ENCODE data around the gene SERPINB4.
A peak's percentile ranks its signal among the peaks of the same experiment; 100 is the strongest.

SERPINB4 gene

DNA sequence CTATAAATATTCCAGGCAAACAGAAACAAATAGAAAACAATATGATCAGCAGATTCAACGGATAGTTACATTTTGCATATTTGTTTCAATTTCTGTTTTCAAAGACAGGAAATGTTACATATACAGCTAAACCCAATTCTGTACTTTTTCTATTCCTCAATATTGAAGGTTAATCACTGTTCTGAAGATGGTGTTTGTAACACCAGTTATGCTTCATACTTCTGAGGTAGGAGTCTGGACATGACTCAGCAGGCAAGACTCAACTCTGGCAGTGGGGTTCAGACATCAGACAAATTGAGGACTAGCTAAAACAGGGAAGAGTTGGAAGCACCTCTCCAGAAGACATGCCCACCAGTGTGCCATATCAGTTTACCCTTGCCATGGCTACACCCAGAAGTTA is 40.3 kb downstream of the SERPINB4 start:
- no peaks in the 10 kb centered on the region for H3K27me3 ChIP-seq (ENCODE audit: insufficient read depth, low read length)
- no peak overlapping the region for H3K9ac ChIP-seq (ENCODE audit: low read length)
- no peaks in the 10 kb centered on the region for H3K9me3 ChIP-seq (ENCODE audit: insufficient read depth, low read depth, low read length)
- no peak overlapping the region for H3K23ac ChIP-seq (ENCODE audit: low read length)
- no peak overlapping the region for H3K14ac ChIP-seq (ENCODE audit: low read length)
- H3K79me1 ChIP-seq (ENCODE audit: low read length): no peaks in the 10 kb centered on the region
- WGBS (ENCODE audit: extremely low coverage, insufficient coverage, insufficient read length): no CpG with 5 or more reads among the region's 1 CpG
- no peak overlapping the region for H2BK12ac ChIP-seq (ENCODE audit: low read length)
- no peak overlapping the region for H2BK5ac ChIP-seq (ENCODE audit: low read depth, low read length, poor library complexity)
- H2AK5ac ChIP-seq (ENCODE audit: low read length): no peak overlapping the region
- no peaks in the 10 kb centered on the region for H3K36me3 ChIP-seq (ENCODE audit: control insufficient read depth in 1 of 2, insufficient read depth in 2 of 2, low read length in 2 of 2)
- peak in 1 of 2 donors; percentile 34 for DNase-seq
- H3K4me1 ChIP-seq (ENCODE audit: control insufficient read depth in 1 of 2, insufficient read depth in 2 of 2, low read length in 2 of 2): peaks cover 0 to 2% of the 10 kb centered on the region in 2 experiments
- H3K79me2 ChIP-seq (ENCODE audit: control insufficient read depth, insufficient read depth, low read length, poor library complexity): no peaks in the 10 kb centered on the region
- H3K4me2 ChIP-seq (ENCODE audit: low read length): no peak overlapping the region
- H3K4me3 ChIP-seq (ENCODE audit: low read depth, low read length): no peak overlapping the region
- H3K4ac ChIP-seq (ENCODE audit: low read depth, low read length): no peak overlapping the region
- H2BK120ac ChIP-seq (ENCODE audit: insufficient read depth, low read length, poor library complexity): no peak overlapping the region
- H4K8ac ChIP-seq (ENCODE audit: low read depth, low read length): no peak overlapping the region
- no peak overlapping the region for H4K12ac ChIP-seq (ENCODE audit: low read depth, low read length)
- no peak overlapping the region for H2AFZ ChIP-seq (ENCODE audit: insufficient read depth, low read length, poor library complexity)
- no peak overlapping the region for H4K91ac ChIP-seq (ENCODE audit: low read depth, low read length)
- H3K27ac ChIP-seq (ENCODE audit: low read depth, low read length): no peak overlapping the region
- no peak overlapping the region for H3K18ac ChIP-seq (ENCODE audit: low read length)

DNA sequence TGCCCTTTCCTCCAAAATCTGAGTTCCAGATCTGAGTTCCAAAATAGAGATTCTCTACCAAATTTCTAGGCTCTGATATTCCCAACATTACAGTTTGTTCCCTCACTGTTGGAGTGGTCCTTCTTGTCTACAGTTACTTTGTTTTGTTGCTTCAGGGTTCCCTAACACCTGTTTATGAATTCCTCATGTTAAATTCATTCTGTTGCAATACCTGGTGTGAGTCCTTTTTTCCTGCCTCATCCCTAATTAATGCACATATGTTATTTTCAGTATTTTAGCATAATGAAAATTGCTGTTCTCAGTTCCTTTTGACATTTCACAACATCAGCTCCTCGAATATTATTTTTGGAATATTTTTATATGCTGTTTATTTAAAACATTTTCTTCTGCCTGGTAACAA is 40.7 kb downstream of the SERPINB4 start:
- H3K27me3 ChIP-seq (ENCODE audit: insufficient read depth, low read length): no peaks in the 10 kb centered on the region
- no peak overlapping the region for H3K14ac ChIP-seq (ENCODE audit: low read length)
- no peak overlapping the region for H3K4me2 ChIP-seq (ENCODE audit: low read length)
- no peak overlapping the region for H4K8ac ChIP-seq (ENCODE audit: low read depth, low read length)
- no peak overlapping the region for H3K4ac ChIP-seq (ENCODE audit: low read depth, low read length)
- H4K91ac ChIP-seq (ENCODE audit: low read depth, low read length): no peak overlapping the region
- WGBS (ENCODE audit: extremely low coverage, insufficient coverage, insufficient read length): no CpG with 5 or more reads among the region's 1 CpG
- H3K9ac ChIP-seq (ENCODE audit: low read length): no peak overlapping the region
- H2AK5ac ChIP-seq (ENCODE audit: low read length): no peak overlapping the region
- peaks cover 0 to 2% of the 10 kb centered on the region in 2 experiments for H3K4me1 ChIP-seq (ENCODE audit: control insufficient read depth in 1 of 2, insufficient read depth in 2 of 2, low read length in 2 of 2)
- no peaks in the 10 kb centered on the region for H3K79me2 ChIP-seq (ENCODE audit: control insufficient read depth, insufficient read depth, low read length, poor library complexity)
- no peak for DNase-seq
- H2BK5ac ChIP-seq (ENCODE audit: low read depth, low read length, poor library complexity): no peak overlapping the region
- H3K4me3 ChIP-seq (ENCODE audit: low read depth, low read length): no peak overlapping the region
- no peak overlapping the region for H4K12ac ChIP-seq (ENCODE audit: low read depth, low read length)
- H3K36me3 ChIP-seq (ENCODE audit: control insufficient read depth in 1 of 2, insufficient read depth in 2 of 2, low read length in 2 of 2): no peaks in the 10 kb centered on the region
- H3K79me1 ChIP-seq (ENCODE audit: low read length): no peaks in the 10 kb centered on the region
- H3K18ac ChIP-seq (ENCODE audit: low read length): no peak overlapping the region
- no peak overlapping the region for H3K23ac ChIP-seq (ENCODE audit: low read length)
- no peak overlapping the region for H2BK12ac ChIP-seq (ENCODE audit: low read length)
- H2BK120ac ChIP-seq (ENCODE audit: insufficient read depth, low read length, poor library complexity): no peak overlapping the region
- no peak overlapping the region for H3K27ac ChIP-seq (ENCODE audit: low read depth, low read length)
- H2AFZ ChIP-seq (ENCODE audit: insufficient read depth, low read length, poor library complexity): no peak overlapping the region
- no peaks in the 10 kb centered on the region for H3K9me3 ChIP-seq (ENCODE audit: insufficient read depth, low read depth, low read length)

DNA sequence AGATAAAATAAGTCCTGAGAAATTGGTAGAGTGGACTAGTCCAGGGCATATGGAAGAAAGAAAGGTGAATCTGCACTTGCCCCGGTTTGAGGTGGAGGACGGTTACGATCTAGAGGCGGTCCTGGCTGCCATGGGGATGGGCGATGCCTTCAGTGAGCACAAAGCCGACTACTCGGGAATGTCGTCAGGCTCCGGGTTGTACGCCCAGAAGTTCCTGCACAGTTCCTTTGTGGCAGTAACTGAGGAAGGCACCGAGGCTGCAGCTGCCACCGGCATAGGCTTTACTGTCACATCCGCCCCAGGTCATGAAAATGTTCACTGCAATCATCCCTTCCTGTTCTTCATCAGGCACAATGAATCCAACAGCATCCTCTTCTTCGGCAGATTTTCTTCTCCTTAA is 47.1 kb downstream of the SERPINB4 start:
- Histone ChIP-seq H3K14ac (ENCODE audit: low read length) (no peak overlapping the region), H3K79me1 (ENCODE audit: low read length) (no peaks in the 10 kb centered on the region), H2BK12ac (ENCODE audit: low read length) (no peak overlapping the region), H3K27me3 (ENCODE audit: insufficient read depth, low read length) (no peaks in the 10 kb centered on the region), H2AK5ac (ENCODE audit: low read length) (no peak overlapping the region), H4K91ac (ENCODE audit: low read depth, low read length) (no peak overlapping the region), H3K4me3 (ENCODE audit: low read depth, low read length) (no peak overlapping the region), H3K9me3 (ENCODE audit: insufficient read depth, low read depth, low read length) (no peaks in the 10 kb centered on the region), H3K4me2 (ENCODE audit: low read length) (no peak overlapping the region), H3K36me3 (ENCODE audit: control insufficient read depth in 1 of 2, insufficient read depth in 2 of 2, low read length in 2 of 2) (no peaks in the 10 kb centered on the region), H3K9ac (ENCODE audit: low read length) (no peak overlapping the region), H2BK120ac (ENCODE audit: insufficient read depth, low read length, poor library complexity) (no peak overlapping the region), H2BK5ac (ENCODE audit: low read depth, low read length, poor library complexity) (no peak overlapping the region), H3K4ac (ENCODE audit: low read depth, low read length) (no peak overlapping the region), H3K18ac (ENCODE audit: low read length) (no peak overlapping the region), H2AFZ (ENCODE audit: insufficient read depth, low read length, poor library complexity) (no peak overlapping the region), H3K27ac (ENCODE audit: low read depth, low read length) (no peak overlapping the region), H4K8ac (ENCODE audit: low read depth, low read length) (no peak overlapping the region), H3K23ac (ENCODE audit: low read length) (no peak overlapping the region), H4K12ac (ENCODE audit: low read depth, low read length) (no peak overlapping the region), H3K79me2 (ENCODE audit: control insufficient read depth, insufficient read depth, low read length, poor library complexity) (no peaks in the 10 kb centered on the region), H3K4me1 (ENCODE audit: control insufficient read depth in 1 of 2, insufficient read depth in 2 of 2, low read length in 2 of 2) (no peaks in the 10 kb centered on the region)
- DNase-seq: peak in 1 of 2 donors; percentile 37
- no CpG with 5 or more reads among the region's 14 CpGs for WGBS (ENCODE audit: extremely low coverage, insufficient coverage, insufficient read length)

DNA sequence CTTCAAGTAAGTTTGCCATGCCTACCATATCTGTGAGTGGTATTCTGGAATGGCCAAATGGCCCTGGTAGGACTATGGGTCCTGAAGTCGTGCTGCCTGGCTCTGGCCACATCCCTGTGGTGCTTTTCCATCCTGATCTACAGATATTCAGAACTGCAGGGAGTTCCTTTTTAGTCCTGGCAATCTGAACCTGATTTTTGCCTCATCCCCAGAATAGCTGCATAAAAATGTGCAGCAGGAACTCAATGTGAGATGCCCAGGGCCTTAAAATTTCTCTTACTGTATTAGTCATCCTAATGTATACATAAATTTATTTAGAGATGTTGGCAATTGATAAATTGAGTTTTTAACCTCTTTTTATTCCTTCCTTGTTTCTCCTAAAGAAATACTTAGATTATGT is 51.6 kb downstream of the SERPINB4 start:
- no peaks in the 10 kb centered on the region for H3K9me3 ChIP-seq (ENCODE audit: insufficient read depth, low read depth, low read length)
- H3K27ac ChIP-seq (ENCODE audit: low read depth, low read length): no peak overlapping the region

More for the DNA sequence above, 51.6 kb downstream of the SERPINB4 start:
- no peak overlapping the region for H2AK5ac ChIP-seq (ENCODE audit: low read length)
- no peak overlapping the region for H3K18ac ChIP-seq (ENCODE audit: low read length)
- no peak overlapping the region for H2BK120ac ChIP-seq (ENCODE audit: insufficient read depth, low read length, poor library complexity)
- H3K14ac ChIP-seq (ENCODE audit: low read length): no peak overlapping the region
- H3K23ac ChIP-seq (ENCODE audit: low read length): no peak overlapping the region
- no CpG with 5 or more reads among the region's 1 CpG for WGBS (ENCODE audit: extremely low coverage, insufficient coverage, insufficient read length)
- H4K12ac ChIP-seq (ENCODE audit: low read depth, low read length): no peak overlapping the region
- no peaks in the 10 kb centered on the region for H3K36me3 ChIP-seq (ENCODE audit: control insufficient read depth in 1 of 2, insufficient read depth in 2 of 2, low read length in 2 of 2)
- H2BK12ac ChIP-seq (ENCODE audit: low read length): no peak overlapping the region
- no peak overlapping the region for H4K8ac ChIP-seq (ENCODE audit: low read depth, low read length)
- H2AFZ ChIP-seq (ENCODE audit: insufficient read depth, low read length, poor library complexity): no peak overlapping the region
- DNase-seq: no peak
- H2BK5ac ChIP-seq (ENCODE audit: low read depth, low read length, poor library complexity): no peak overlapping the region
- H3K4me2 ChIP-seq (ENCODE audit: low read length): no peak overlapping the region
- H3K4ac ChIP-seq (ENCODE audit: low read depth, low read length): no peak overlapping the region
- H3K79me2 ChIP-seq (ENCODE audit: control insufficient read depth, insufficient read depth, low read length, poor library complexity): no peaks in the 10 kb centered on the region
- H3K79me1 ChIP-seq (ENCODE audit: low read length): no peaks in the 10 kb centered on the region
- no peak overlapping the region for H3K4me3 ChIP-seq (ENCODE audit: low read depth, low read length)
- H3K4me1 ChIP-seq (ENCODE audit: control insufficient read depth in 1 of 2, insufficient read depth in 2 of 2, low read length in 2 of 2): peaks cover 0 to 3% of the 10 kb centered on the region in 2 experiments
- H3K27me3 ChIP-seq (ENCODE audit: insufficient read depth, low read length): no peaks in the 10 kb centered on the region
- no peak overlapping the region for H3K9ac ChIP-seq (ENCODE audit: low read length)
- H4K91ac ChIP-seq (ENCODE audit: low read depth, low read length): no peak overlapping the region

Data from trophoblast cell (in vitro differentiated cells and primary cell).